ENCODE measurements around the gene SDC3.

SDC3 gene

DNA sequence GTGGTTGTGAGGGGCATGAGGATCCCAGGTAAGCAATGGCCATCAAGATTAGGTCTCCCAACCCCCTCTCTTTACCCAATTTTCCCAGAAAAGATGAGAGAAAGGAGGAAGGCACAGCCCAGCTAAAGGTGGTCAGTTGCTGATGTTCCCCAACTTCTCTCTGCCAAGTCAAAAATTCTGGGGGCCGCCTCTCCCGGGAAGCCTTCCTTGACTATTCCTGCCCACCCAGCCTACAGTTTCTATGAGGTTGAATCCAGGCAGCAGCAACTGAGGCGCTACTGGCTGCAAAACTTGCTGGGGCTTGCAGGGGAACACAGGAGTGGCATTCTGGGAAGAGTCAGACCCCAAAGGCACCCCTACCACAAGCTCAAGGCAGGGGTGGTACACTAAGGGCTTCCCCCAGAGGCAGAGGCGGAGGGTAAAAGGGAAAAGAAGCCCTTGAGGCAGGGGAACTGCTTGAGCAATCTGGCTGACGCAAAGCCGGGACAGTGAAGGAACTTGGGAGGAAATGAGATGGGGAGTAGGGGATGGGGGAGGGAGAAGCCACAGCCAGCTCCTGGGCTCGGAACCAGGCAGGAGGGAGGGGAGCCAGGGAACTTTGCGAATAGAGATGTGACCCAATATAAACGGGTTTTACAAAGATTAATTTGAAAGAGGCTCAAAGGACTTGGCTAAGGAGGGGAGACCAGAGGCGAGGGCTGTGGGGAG lies 31.2 kb downstream of the SDC3 start:
- in situ Hi-C loops (cut with HindIII; ENCODE audit: low sequenced_read_pairs), result no loop called here
- TF ChIP-seq, protein P1, sequence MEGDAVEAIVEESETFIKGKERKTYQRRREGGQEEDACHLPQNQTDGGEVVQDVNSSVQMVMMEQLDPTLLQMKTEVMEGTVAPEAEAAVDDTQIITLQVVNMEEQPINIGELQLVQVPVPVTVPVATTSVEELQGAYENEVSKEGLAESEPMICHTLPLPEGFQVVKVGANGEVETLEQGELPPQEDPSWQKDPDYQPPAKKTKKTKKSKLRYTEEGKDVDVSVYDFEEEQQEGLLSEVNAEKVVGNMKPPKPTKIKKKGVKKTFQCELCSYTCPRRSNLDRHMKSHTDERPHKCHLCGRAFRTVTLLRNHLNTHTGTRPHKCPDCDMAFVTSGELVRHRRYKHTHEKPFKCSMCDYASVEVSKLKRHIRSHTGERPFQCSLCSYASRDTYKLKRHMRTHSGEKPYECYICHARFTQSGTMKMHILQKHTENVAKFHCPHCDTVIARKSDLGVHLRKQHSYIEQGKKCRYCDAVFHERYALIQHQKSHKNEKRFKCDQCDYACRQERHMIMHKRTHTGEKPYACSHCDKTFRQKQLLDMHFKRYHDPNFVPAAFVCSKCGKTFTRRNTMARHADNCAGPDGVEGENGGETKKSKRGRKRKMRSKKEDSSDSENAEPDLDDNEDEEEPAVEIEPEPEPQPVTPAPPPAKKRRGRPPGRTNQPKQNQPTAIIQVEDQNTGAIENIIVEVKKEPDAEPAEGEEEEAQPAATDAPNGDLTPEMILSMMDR (IDR thresholded peaks at IDR 0.05; ENCODE audit: low read depth, low read length), result no peak
- DNase-seq (ENCODE audit: low read depth, low spot score), result peak; percentile 64

DNA sequence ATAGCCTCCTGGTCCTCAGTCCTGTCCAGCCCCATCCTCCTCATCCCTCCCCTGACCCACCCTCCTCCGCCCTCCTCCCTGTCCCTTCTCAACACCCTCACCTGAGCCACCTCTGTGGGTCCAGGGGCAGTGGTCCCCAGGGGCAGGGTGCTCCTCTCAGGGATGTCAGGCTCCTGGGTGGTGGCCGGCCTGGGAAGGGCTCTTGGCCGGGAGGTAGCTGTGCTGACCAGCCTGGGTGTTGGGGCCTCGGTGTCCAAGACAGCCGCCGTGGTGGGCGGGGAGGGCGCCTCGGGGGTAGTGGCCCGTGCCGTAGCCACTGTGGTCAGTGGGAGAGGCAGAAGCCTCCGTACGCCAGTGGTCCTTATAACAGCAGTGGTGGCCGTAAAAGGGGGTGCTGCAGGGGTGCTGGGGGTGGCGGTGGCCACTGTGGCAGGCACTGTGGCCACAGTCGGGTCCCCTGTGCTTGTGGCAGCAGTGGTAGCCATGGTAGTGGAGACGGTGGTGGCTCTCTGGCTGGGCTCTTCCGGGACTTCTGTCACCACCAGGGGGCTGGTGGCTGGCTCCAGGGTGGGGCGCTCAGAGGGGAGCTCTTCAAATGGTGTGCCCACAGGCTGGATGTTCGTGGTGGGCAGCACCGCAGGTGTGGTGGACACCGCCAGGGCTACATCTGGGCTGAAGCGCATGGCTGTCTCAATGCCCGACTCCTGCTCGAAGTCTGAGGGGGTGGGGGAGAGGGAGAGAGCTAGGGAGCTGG lies 31.9 kb downstream of the SDC3 start:
- in situ Hi-C loops (cut with HindIII; ENCODE audit: low sequenced_read_pairs), result no loop called here
- DNase-seq (ENCODE audit: low read depth, low spot score), result no peak
- TF ChIP-seq, protein P1 (IDR thresholded peaks at IDR 0.05; ENCODE audit: low read depth, low read length), result peak; percentile 6
- no peak overlapping the region for H3K4me3 ChIP-seq (ENCODE audit: low read depth, low read length)

More for the DNA sequence above, 31.2 kb downstream of the SDC3 start:
- H3K4me3 ChIP-seq (ENCODE audit: low read depth, low read length), result no peak overlapping the region

DNA sequence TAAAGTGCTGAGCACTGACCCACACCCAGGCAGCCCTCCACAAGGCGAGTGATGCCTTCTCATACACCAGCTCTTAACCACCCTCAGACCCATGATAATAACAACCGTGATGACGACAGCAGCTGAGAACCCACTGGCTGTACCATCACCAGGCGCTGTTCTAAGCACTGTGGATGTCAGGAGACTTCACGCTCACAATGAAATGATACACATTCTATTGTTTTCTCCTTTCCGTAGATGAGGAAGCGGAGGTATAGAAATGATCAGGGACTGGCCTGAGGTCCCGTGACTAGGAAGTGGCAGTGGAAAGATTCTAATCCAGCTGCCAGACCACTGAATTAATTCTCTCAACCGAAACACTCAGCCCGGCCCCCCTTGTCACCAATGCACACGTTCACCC lies 32.6 kb downstream of the SDC3 start:
- in situ Hi-C loops (cut with HindIII; ENCODE audit: low sequenced_read_pairs), result no loop called here
- TF ChIP-seq, protein P1 (IDR thresholded peaks at IDR 0.05; ENCODE audit: low read depth, low read length), result no peak
- H3K4me3 ChIP-seq (ENCODE audit: low read depth, low read length), result no peak overlapping the region
- DNase-seq (ENCODE audit: low read depth, low spot score), result no peak

DNA sequence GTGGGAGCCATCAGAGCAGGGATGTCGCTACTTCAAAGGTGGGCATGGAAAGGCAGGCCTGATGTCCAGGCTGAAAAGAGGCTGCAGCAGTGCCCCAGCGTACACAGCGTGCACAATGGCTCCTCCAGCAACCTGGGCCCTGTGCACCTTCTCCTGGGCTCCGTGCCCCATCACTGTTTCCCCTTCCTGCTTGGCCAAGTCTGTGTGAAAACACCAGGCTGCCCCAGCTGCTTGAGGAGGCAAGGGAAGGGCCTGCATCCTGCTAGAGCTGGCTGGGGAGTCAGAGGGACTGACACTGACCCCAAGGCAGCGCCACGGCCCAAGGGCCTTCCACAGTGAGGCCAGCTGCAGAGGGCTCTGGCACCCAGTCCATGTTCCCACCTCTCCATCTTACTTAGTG lies 33.4 kb downstream of the SDC3 start:
- no peak for DNase-seq (ENCODE audit: low read depth, low spot score)

DNA sequence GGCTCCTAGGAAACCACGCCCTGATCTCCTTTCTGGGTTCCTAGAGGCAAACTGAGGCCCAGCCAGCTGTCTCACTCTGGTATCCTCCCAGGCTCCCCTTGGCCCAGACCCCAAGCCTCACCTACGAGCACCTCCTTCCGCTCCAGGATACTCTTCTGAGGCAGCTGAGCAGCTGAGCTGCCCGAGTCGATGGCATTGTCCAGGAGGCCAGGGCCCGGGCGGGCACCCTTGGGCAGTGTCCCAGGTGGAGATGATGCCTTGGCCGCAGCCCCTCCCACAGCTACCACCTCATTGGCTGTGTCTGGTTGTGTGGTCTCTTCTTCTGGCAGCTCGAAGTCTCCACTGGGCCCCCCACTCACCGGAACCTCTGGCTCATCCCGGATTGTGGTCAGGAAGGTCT lies 34.4 kb downstream of the SDC3 start:
- TF ChIP-seq, protein P1 (IDR thresholded peaks at IDR 0.05; ENCODE audit: low read depth, low read length), result no peak
- H3K4me3 ChIP-seq (ENCODE audit: low read depth, low read length), result no peak overlapping the region
- in situ Hi-C loops (cut with HindIII; ENCODE audit: low sequenced_read_pairs), result no loop called here
- no peak for DNase-seq (ENCODE audit: low read depth, low spot score)

More for the DNA sequence above, 33.4 kb downstream of the SDC3 start:
- H3K4me3 ChIP-seq (ENCODE audit: low read depth, low read length), result no peak overlapping the region
- TF ChIP-seq, protein P1 (IDR thresholded peaks at IDR 0.05; ENCODE audit: low read depth, low read length), result no peak
- in situ Hi-C loops (cut with HindIII; ENCODE audit: low sequenced_read_pairs), result no loop called here

DNA sequence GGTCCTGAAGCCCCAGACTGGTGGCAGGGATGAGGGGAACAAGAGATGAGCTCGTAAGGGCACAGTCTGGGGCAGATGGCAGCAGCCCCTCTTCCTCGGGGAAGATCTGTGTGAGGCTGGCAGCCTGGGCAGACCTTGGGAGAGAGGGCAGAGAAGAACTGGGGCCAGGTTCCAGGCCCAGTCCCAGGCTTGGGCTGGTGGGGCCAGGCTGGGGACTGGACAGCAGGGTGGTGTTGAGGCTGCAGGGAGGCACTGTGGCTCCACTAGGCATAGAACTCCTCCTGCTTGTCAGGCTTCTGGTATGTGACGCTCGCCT lies 35.7 kb downstream of the SDC3 start:
- in situ Hi-C loops (cut with HindIII; ENCODE audit: low sequenced_read_pairs), result no loop called here
- DNase-seq (ENCODE audit: low read depth, low spot score), result peak; percentile 20
- TF ChIP-seq, protein P1 (IDR thresholded peaks at IDR 0.05; ENCODE audit: low read depth, low read length), result no peak
- no peak overlapping the region for H3K4me3 ChIP-seq (ENCODE audit: low read depth, low read length)
